IMR-90 (cell line): Measurements from ENCODE around the gene FMN1. TPM values are rescaled to one million over a fixed set of nuclear protein-coding genes. Genes with fewer than 3 reads are reported as not detected.

ENCODE experiments used
- ATAC-seq: fragments of 200-7000 bp; cut with Tn5 transposase; 2 replicates; pipeline ENCODE4 v1.9.1; 2020; ENCODE audit warnings: low read depth, mild to moderate bottlenecking, moderate library complexity
- BruUV-seq: library from RNA; stranded (reverse); fragments of 400-500 nt; replicated peaks from 2 replicates; lab custom pipeline; 2021; lab: Mats Ljungman, UMichigan
- CTCF ChIA-PET: fragments of 300-600 bp; formaldehyde crosslinking; extraction: SDS; loops from one replicate; lab custom pipeline; 2021; ENCODE audit warnings: antibody characterized with exemption; lab: Yijun Ruan, JAX
- POLR2A ChIA-PET: fragments of 300-600 bp; sonication (Branson Sonifier 250); formaldehyde crosslinking; loops from one replicate; lab custom pipeline; 2022; ENCODE audit warnings: antibody characterized with exemption; ENCODE audit not compliant: unreplicated experiment; lab: Charles Lee
- DNase-seq: peaks from one replicate; pipeline ENCODE4 v3.0.0; 2013
- H2AFZ ChIP-seq: replicated peaks from 2 replicates; pipeline ENCODE3; 2013; ENCODE audit warnings: low read length, mild to moderate bottlenecking; ENCODE audit not compliant: poor library complexity
- H2AK5ac ChIP-seq: 2 replicates; pipeline ENCODE4 v1.6.1; 2013; ENCODE audit warnings: low read depth, low read length, inconsistent platforms
- H2AK9ac ChIP-seq: replicated peaks from 2 replicates; pipeline ENCODE3; 2013; ENCODE audit warnings: mild to moderate bottlenecking, low read depth, low read length, moderate library complexity; ENCODE audit not compliant: poor library complexity
- H2BK120ac ChIP-seq: 2 replicates; pipeline ENCODE4 v1.6.1; 2013; ENCODE audit warnings: low read depth, low read length, inconsistent platforms
- H2BK15ac ChIP-seq: 3 replicates; pipeline ENCODE4 v1.6.1; 2013; ENCODE audit warnings: low read depth, low read length, inconsistent platforms
- H2BK20ac ChIP-seq: 2 replicates; pipeline ENCODE4 v1.6.1; 2013; ENCODE audit warnings: low read depth, mild to moderate bottlenecking, inconsistent platforms, low read length, moderate library complexity
- H2BK5ac ChIP-seq: 2 replicates; pipeline ENCODE4 v1.6.1; 2013; ENCODE audit warnings: mild to moderate bottlenecking, low read depth, low read length, inconsistent platforms; ENCODE audit not compliant: poor library complexity, severe bottlenecking
- H3K14ac ChIP-seq: replicated peaks from 2 replicates; pipeline ENCODE4 v1.6.1; 2013; ENCODE audit warnings: low read depth, low read length, inconsistent platforms
- H3K18ac ChIP-seq: 2 replicates; pipeline ENCODE4 v1.6.1; 2013; ENCODE audit warnings: low read depth, low read length, control low read depth
- H3K23ac ChIP-seq: 2 replicates; pipeline ENCODE4 v1.6.1; 2013; ENCODE audit warnings: low read depth, low read length, inconsistent platforms
- H3K27ac ChIP-seq: 2 replicates; pipeline ENCODE4 v1.5.1; 2013; ENCODE audit warnings: mild to moderate bottlenecking, control low read depth, low read length; ENCODE audit not compliant: insufficient read depth
- H3K27me3 ChIP-seq: 2 replicates; pipeline ENCODE4 v1.6.1; 2013; ENCODE audit warnings: low read length; ENCODE audit not compliant: control insufficient read depth, insufficient read depth
- H3K36me3 ChIP-seq: 2 replicates; pipeline ENCODE4 v1.6.1; 2013; ENCODE audit warnings: low read length, mixed read lengths; ENCODE audit not compliant: control insufficient read depth, insufficient read depth
- H3K4ac ChIP-seq: 2 replicates; pipeline ENCODE4 v1.6.1; 2013; ENCODE audit warnings: low read depth, low read length, inconsistent platforms
- H3K4me1 ChIP-seq: 2 replicates; pipeline ENCODE4 v1.6.1; 2013; ENCODE audit warnings: low read length, mixed read lengths; ENCODE audit not compliant: control insufficient read depth, insufficient read depth
- H3K4me2 ChIP-seq: 2 replicates; pipeline ENCODE4 v1.6.1; 2013; ENCODE audit warnings: low read depth, mild to moderate bottlenecking, control low read depth, low read length, moderate library complexity
- H3K4me3 ChIP-seq: 2 replicates; pipeline ENCODE4 v1.5.1; 2013; ENCODE audit warnings: low read depth, mild to moderate bottlenecking, control low read depth, low read length, moderate library complexity; ENCODE audit not compliant: insufficient read depth
- H3K56ac ChIP-seq: 2 replicates; pipeline ENCODE4 v1.6.1; 2013; ENCODE audit warnings: low read length, inconsistent platforms; ENCODE audit not compliant: insufficient read depth; ENCODE audit errors: extremely low read depth
- H3K79me1 ChIP-seq, 2 experiments: 2 replicates each; pipeline ENCODE4 v1.6.1; 2013; ENCODE audit warnings: low read length in 2 of 2, inconsistent platforms in 1 of 2, low read depth in 1 of 2
- H3K9ac ChIP-seq: 2 replicates; pipeline ENCODE4 v1.6.1; 2013; ENCODE audit warnings: low read depth, low read length, control low read depth
- H3K9me1 ChIP-seq: 2 replicates; pipeline ENCODE4 v1.6.1; 2013; ENCODE audit warnings: low read length, inconsistent platforms; ENCODE audit not compliant: insufficient read depth
- H3K9me3 ChIP-seq: 2 replicates; pipeline ENCODE4 v1.6.1; 2013; ENCODE audit warnings: low read length; ENCODE audit not compliant: control insufficient read depth, insufficient read depth
- H4K20me1 ChIP-seq: 2 replicates; pipeline ENCODE4 v1.6.1; 2013; ENCODE audit warnings: low read length, inconsistent platforms; ENCODE audit not compliant: insufficient read depth
- H4K5ac ChIP-seq: 2 replicates; pipeline ENCODE4 v1.6.1; 2013; ENCODE audit warnings: mild to moderate bottlenecking, low read depth, low read length, control low read depth
- H4K8ac ChIP-seq, 2 experiments: 2 replicates each; pipeline ENCODE4 v1.6.1; 2013; ENCODE audit warnings: low read depth in 2 of 2, low read length in 2 of 2, control low read depth in 1 of 2, inconsistent platforms in 1 of 2
- H4K91ac ChIP-seq: 2 replicates; pipeline ENCODE4 v1.6.1; 2013; ENCODE audit warnings: low read depth, low read length, inconsistent platforms; ENCODE audit not compliant: insufficient read depth
- BHLHE40 ChIP-seq: fragments of 150-350 bp; IDR thresholded peaks from 2 replicates; pipeline ENCODE4 v1.6.1; 2016; ENCODE audit warnings: mild to moderate bottlenecking, low read depth, low read length
- CEBPB ChIP-seq: IDR thresholded peaks from 2 replicates; pipeline ENCODE4 v1.6.1; 2012; ENCODE audit warnings: low read depth, low read length, improper control_type of control experiment
- CTCF ChIP-seq: conservative IDR thresholded peaks from 2 replicates; pipeline ENCODE4 v1.5.1; 2012; ENCODE audit warnings: mild to moderate bottlenecking, low read depth, low read length, improper control_type of control experiment
- FOS ChIP-seq: fragments of 150-350 bp; IDR thresholded peaks from 2 replicates; pipeline ENCODE4 v1.6.1; 2016; ENCODE audit warnings: low read depth, low read length
- MAFK ChIP-seq: IDR thresholded peaks from 2 replicates; pipeline ENCODE4 v1.6.1; 2012; ENCODE audit warnings: low read depth, low read length, improper control_type of control experiment
- POLR2A ChIP-seq: IDR thresholded peaks from 2 replicates; pipeline ENCODE4 v1.6.1; 2012; ENCODE audit warnings: mild to moderate bottlenecking, low read depth, low read length
- RCOR1 ChIP-seq: IDR thresholded peaks from 2 replicates; pipeline ENCODE4 v1.6.1; 2012; ENCODE audit warnings: mild to moderate bottlenecking, low read length, improper control_type of control experiment; ENCODE audit not compliant: insufficient replicate concordance
- WGBS, 2 experiments: methylation state at CpG; one replicate each; pipeline versions ENCODE4 v1.1.5 to v1.1.7; 2013; ENCODE audit warnings: missing lambda C conversion rate in 2 of 2; ENCODE audit not compliant: insufficient read length in 1 of 2; ENCODE audit errors: extremely low coverage in 2 of 2; 5-methylcytosine and 5-hydroxymethylcytosine counted together
- dilution Hi-C: fragments of 300-500 bp; cut with HindIII; formaldehyde crosslinking; loops from one replicate; pipeline ENCODE4 v1.14.3; 2018; ENCODE audit warnings: low sequenced_read_pairs; ENCODE audit not compliant: unreplicated experiment
- in situ Hi-C: fragments of 300-500 bp; cut with MboI; formaldehyde crosslinking; loops from 3 replicates; pipeline ENCODE4 v1.14.3; 2019; ENCODE audit warnings: low sequenced_read_pairs, inconsistent platforms, mixed read lengths
- intact Hi-C: fragments of 100-400 bp; cut with micrococcal nuclease; formaldehyde crosslinking; loops from 2 replicates; pipeline ENCODE4 v1.10.0; 2022
- polyA plus RNA-seq, 3 experiments: library from polyadenylated mRNA; depleted of rRNA; stranded (reverse); fragments of >200 nt; gene quantifications; 2 replicates each; pipeline ENCODE4 v1.2.3, GENCODE V29; 2012; ENCODE audit warnings: low replicate concordance in 1 of 3
- total RNA-seq: library from RNA; depleted of rRNA; stranded (reverse); fragments of >200 nt; gene quantifications from 2 replicates; pipeline ENCODE4 v1.2.3, GENCODE V29; 2012

The FMN1 gene
- total and polyA plus RNA-seq, 2 of the 4 experiments (the other 2 are of a cell fraction) = 7.3 to 17.6 TPM

- Histone ChIP-seq H3K9ac (no peak overlapping the region), H3K56ac (peak overlapping the region; percentile 32; the same call in 1 of the 2 replicates), H3K27me3 (no peaks in the 10 kb centered on the region), H3K18ac (peak overlapping the region; percentile 61), H2AK5ac (no peak overlapping the region), H3K4me1 (peaks cover 16% of the 10 kb centered on the region), H3K4ac (no peak overlapping the region), H2BK20ac (no peak overlapping the region), H2AK9ac (no peak overlapping the region), H3K23ac (no peak overlapping the region), H3K79me1 (peaks cover 26 to 52% of the 10 kb centered on the region in 2 experiments), H4K20me1 (peaks cover 7% of the 10 kb centered on the region; the same call in 1 of the 2 replicates), H4K5ac (no peak overlapping the region), H4K8ac (0 out of 4 replicates have a peak overlapping the region, but pooled peaks of 1 of the 2 experiments have one; percentile 72), H2BK5ac (peak overlapping the region; percentile 96), H3K4me2 (peak overlapping the region; percentile 37; the same call in 1 of the 2 replicates), H2BK120ac (peak overlapping the region; percentile 38), H3K14ac (no peak overlapping the region), H3K9me3 (no peaks in the 10 kb centered on the region), H3K27ac (peak overlapping the region; percentile 70; the same call in 1 of the 2 replicates), H2AFZ (no peak overlapping the region), H3K4me3 (no peak overlapping the region), H4K91ac (0 out of 2 replicates have a peak overlapping the region, but pooled peaks have one; percentile 93), H3K36me3 (no peaks in the 10 kb centered on the region; the same call in 1 of the 2 replicates), H2BK15ac (no peak overlapping the region), H3K9me1 (peaks cover 8% of the 10 kb centered on the region; the same call in 1 of the 2 replicates)
- ChIA-PET POLR2A (interaction anchor here (0.6 kb wide), 1 partner anchor 16 kb away, joined by 16 read pairs; no protein-coding TSS in a partner anchor), CTCF (interaction anchor here (1.1 to 1.3 kb wide), 2 partner anchors 24 to 329 kb away, joined by 3 to 9 read pairs; no protein-coding TSS in a partner anchor)
- WGBS, 2 experiments = no CpG with 5 or more reads among the region's 3 CpGs
- in situ Hi-C loops (no loop called here), dilution Hi-C loops (no loop called here), intact Hi-C loops (loop anchor here (1.0 kb wide), 1 partner anchor 59 kb away; no protein-coding TSS in a partner anchor)
- no TSS peak for BruUV-seq
- DNase-seq (peak; percentile 98), ATAC-seq (peak; percentile 91)
- TF ChIP-seq POLR2A (no peak), CTCF (no peak), RCOR1 (no peak), CEBPB (peak; percentile 17; the same call in 1 of the 2 replicates), FOS (peak; percentile 76), MAFK (peak; percentile 73), BHLHE40 (peak; percentile 64)
Measured at GRCh38 chr15:32979710-32980109, 214.8 kb downstream of the FMN1 start.
